Endothelial cell of umbilical vein (primary cell): ENCODE data around the gene NMRAL1. TPM values are rescaled to one million over a fixed set of nuclear protein-coding genes. Genes with fewer than 3 reads are reported as not detected.

Experiments used
- BruUV-seq: library from RNA; stranded (reverse); fragments of 400-500 nt; replicated peaks from 2 replicates; lab custom pipeline; 2021; lab: Mats Ljungman, UMichigan
- CTCF ChIA-PET: fragments of 300-600, 350-600 bp; sonication (Branson Sonifier 250); formaldehyde crosslinking; loops from one replicate; lab custom pipeline; 2021; ENCODE audit warnings: antibody characterized with exemption, inconsistent platforms; lab: Charles Lee
- POLR2A ChIA-PET: fragments of 300-600, 350-600 bp; sonication (Branson Sonifier 250); formaldehyde crosslinking; loops from one replicate; lab custom pipeline; 2021; ENCODE audit warnings: antibody characterized with exemption, inconsistent platforms; lab: Charles Lee
- DNase-seq: peaks from one replicate; pipeline ENCODE4 v3.0.0-alpha.2; 2011; ENCODE audit warnings: low read depth, low spot score
- FAIRE-seq: peaks from 2 replicates; lab custom pipeline; 2011; peaks lifted over from hg19 to GRCh38; lab: Jason Lieb, UNC
- H2AFZ ChIP-seq: 2 replicates; pipeline ENCODE4 v1.6.0; 2012; ENCODE audit warnings: low read depth, low read length, control low read depth, inconsistent platforms
- H3K27ac ChIP-seq: 2 replicates; pipeline ENCODE4 v1.5.1; 2011; ENCODE audit warnings: low read depth, mild to moderate bottlenecking, control low read depth, low read length, moderate library complexity; ENCODE audit not compliant: insufficient read depth
- H3K27me3 ChIP-seq, 2 experiments: 2 replicates each; pipeline versions ENCODE4 v1.6.0 to v1.6.1; 2011; ENCODE audit warnings: low read length in 2 of 2, mixed read lengths in 1 of 2; ENCODE audit not compliant: control insufficient read depth in 2 of 2, insufficient read depth in 2 of 2
- H3K36me3 ChIP-seq, 2 experiments: 2 replicates in 1 of 2; 3 replicates in 1 of 2; pipeline ENCODE4 v1.5.1; 2011; ENCODE audit warnings: low read length in 2 of 2, mild to moderate bottlenecking in 1 of 2, moderate library complexity in 1 of 2; ENCODE audit not compliant: control insufficient read depth in 2 of 2, insufficient read depth in 2 of 2; ENCODE audit errors: extremely low read depth in 1 of 2
- H3K4me1 ChIP-seq: 3 replicates; pipeline ENCODE4 v1.5.1; 2011; ENCODE audit warnings: mild to moderate bottlenecking, low read length; ENCODE audit not compliant: control insufficient read depth, insufficient read depth; ENCODE audit errors: extremely low read depth
- H3K4me2 ChIP-seq: 2 replicates; pipeline ENCODE4 v1.6.1; 2011; ENCODE audit warnings: low read length, control low read depth, mixed read lengths; ENCODE audit not compliant: insufficient read depth
- H3K4me3 ChIP-seq, 3 experiments: fragments of 200-600 bp in 1 of 3; sonication (generic), shearing (Covaris generic) in 1 of 3; replicated peaks in 1 of 3; 2 replicates each; pipeline ENCODE4 v1.5.1; 2011 to 2016; ENCODE audit warnings: control low read depth in 3 of 3, low read length in 3 of 3, mild to moderate bottlenecking in 2 of 3, inconsistent platforms in 1 of 3, low read depth in 1 of 3, moderate library complexity in 1 of 3; ENCODE audit not compliant: insufficient read depth in 1 of 3
- H3K79me2 ChIP-seq: 2 replicates; pipeline ENCODE4 v1.6.0; 2012; ENCODE audit warnings: low read length, inconsistent platforms; ENCODE audit not compliant: control insufficient read depth, insufficient read depth
- H3K9ac ChIP-seq: replicated peaks from 2 replicates; pipeline ENCODE3; 2011; ENCODE audit warnings: low read length, control low read depth; ENCODE audit not compliant: insufficient read depth; ENCODE audit errors: extremely low read depth
- H3K9me1 ChIP-seq: replicated peaks from 3 replicates; pipeline ENCODE4 v1.6.0; 2011; ENCODE audit warnings: mild to moderate bottlenecking, low read length; ENCODE audit not compliant: control insufficient read depth, insufficient read depth; ENCODE audit errors: extremely low read depth
- H3K9me3 ChIP-seq: replicated peaks from 2 replicates; pipeline ENCODE4 v1.5.1; 2012; ENCODE audit warnings: low read length, inconsistent platforms; ENCODE audit not compliant: control insufficient read depth, insufficient read depth
- H4K20me1 ChIP-seq: replicated peaks from 2 replicates; pipeline ENCODE3; 2011; ENCODE audit warnings: mild to moderate bottlenecking, low read length; ENCODE audit not compliant: control insufficient read depth, insufficient read depth; ENCODE audit errors: extremely low read depth
- FOS ChIP-seq: IDR thresholded peaks from 2 replicates; pipeline ENCODE4 v1.6.1; 2011; ENCODE audit warnings: mild to moderate bottlenecking, low read length, moderate library complexity, borderline replicate concordance; ENCODE audit not compliant: insufficient read depth
- GATA2 ChIP-seq: IDR thresholded peaks from 2 replicates; pipeline ENCODE4 v1.7.0; 2011; ENCODE audit warnings: low read depth, mild to moderate bottlenecking, moderate library complexity, mixed read lengths, low read length; ENCODE audit not compliant: insufficient read length, insufficient read depth
- JUN ChIP-seq: IDR thresholded peaks from 2 replicates; pipeline ENCODE4 v1.6.1; 2011; ENCODE audit warnings: borderline replicate concordance, low read depth; ENCODE audit not compliant: insufficient read length, insufficient read depth
- MYC ChIP-seq: IDR thresholded peaks from one replicate; pipeline ENCODE4 v1.6.1; 2011; ENCODE audit warnings: mild to moderate bottlenecking, low read depth, low read length
- POLR2A ChIP-seq: IDR thresholded peaks from 2 replicates; pipeline ENCODE4 v1.6.1; 2012; ENCODE audit warnings: low read depth, mild to moderate bottlenecking, control low read depth, low read length
- POLR2AphosphoS5 ChIP-seq: IDR thresholded peaks from 2 replicates; pipeline ENCODE4 v1.6.1; 2012; ENCODE audit warnings: low read depth, mild to moderate bottlenecking, control low read depth, low read length, moderate library complexity; ENCODE audit not compliant: insufficient read depth
- dilution Hi-C: fragments of 300-500 bp; cut with MboI; formaldehyde crosslinking; loops from one replicate; pipeline ENCODE4 v1.15.0; 2019; ENCODE audit warnings: low sequenced_read_pairs; ENCODE audit not compliant: extremely low pct_ligation_motif_present
- intact Hi-C: fragments of 100-400 bp; cut with micrococcal nuclease; formaldehyde crosslinking; loops from one replicate; pipeline ENCODE4 v1.10.0; 2022
- polyA plus RNA-seq, 4 experiments: library from polyadenylated mRNA; depleted of rRNA in 3 of 4; stranded (reverse) in 3 of 4; unstranded in 1 of 4; fragments of >200 nt; gene quantifications; 2 replicates each; pipeline versions ENCODE4 v1.2.1 to v1.2.3, GENCODE V29; 2011 to 2012; ENCODE audit warnings: missing spikeins in 1 of 4
- total RNA-seq: library from RNA; stranded (reverse); gene quantifications from 2 replicates; pipeline ENCODE4 v1.2.3, GENCODE V29; 2021
- TF ChIP-seq, protein P1 (sequence below): IDR thresholded peaks from 2 replicates; pipeline ENCODE4 v1.6.1; 2011; ENCODE audit not compliant: insufficient read depth, insufficient read length
- TF ChIP-seq, protein P2 (sequence below), 2 donors: IDR thresholded peaks; 1 replicate in 1 of 2; 2 replicates in 1 of 2; pipeline ENCODE4 v1.5.1; 2011; ENCODE audit warnings: low read length in 2 of 2, mild to moderate bottlenecking in 2 of 2, moderate library complexity in 2 of 2, control low read depth in 1 of 2, inconsistent platforms in 1 of 2, low read depth in 1 of 2; ENCODE audit not compliant: insufficient read depth in 1 of 2; ENCODE audit errors: extremely low read depth in 1 of 2

Gene NMRAL1
- total and polyA plus RNA-seq, 2 donors (not counting 3 experiments of a cell fraction or from before 2014, with no cell fraction given) = 48.0 to 84.4 TPM

DNA sequence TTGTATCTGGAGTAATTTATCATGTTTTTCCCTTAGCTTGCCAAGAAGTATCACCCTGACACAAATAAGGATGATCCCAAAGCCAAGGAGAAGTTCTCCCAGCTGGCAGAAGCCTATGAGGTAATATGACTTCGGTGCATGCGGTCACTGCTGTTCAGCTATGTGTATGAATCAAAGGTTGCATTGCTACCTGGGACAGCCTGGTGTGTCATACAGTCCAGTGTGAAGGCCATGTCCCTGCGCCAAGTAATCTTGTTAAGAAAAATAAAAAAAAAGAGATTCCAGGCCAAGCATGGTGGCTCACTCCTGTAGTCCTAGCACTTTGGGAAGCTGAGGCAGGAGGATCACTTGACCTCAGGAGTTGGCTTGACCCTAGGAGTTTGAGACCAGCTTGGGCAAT is 37.1 kb downstream of the NMRAL1 start:
- H3K4me2 ChIP-seq = no peak overlapping the region
- no peak for FAIRE-seq
- no peaks in the 10 kb centered on the region for H3K27me3 ChIP-seq
- no peak for TF ChIP-seq JUN
- no peak for TF ChIP-seq MYC
- no peak for TF ChIP-seq FOS
- TF ChIP-seq POLR2A = no peak
- no peak for TF ChIP-seq POLR2AphosphoS5
- TF ChIP-seq, protein P1, sequence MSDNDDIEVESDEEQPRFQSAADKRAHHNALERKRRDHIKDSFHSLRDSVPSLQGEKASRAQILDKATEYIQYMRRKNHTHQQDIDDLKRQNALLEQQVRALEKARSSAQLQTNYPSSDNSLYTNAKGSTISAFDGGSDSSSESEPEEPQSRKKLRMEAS = no peak
- no peak for TF ChIP-seq GATA2
- TF ChIP-seq, protein P2, sequence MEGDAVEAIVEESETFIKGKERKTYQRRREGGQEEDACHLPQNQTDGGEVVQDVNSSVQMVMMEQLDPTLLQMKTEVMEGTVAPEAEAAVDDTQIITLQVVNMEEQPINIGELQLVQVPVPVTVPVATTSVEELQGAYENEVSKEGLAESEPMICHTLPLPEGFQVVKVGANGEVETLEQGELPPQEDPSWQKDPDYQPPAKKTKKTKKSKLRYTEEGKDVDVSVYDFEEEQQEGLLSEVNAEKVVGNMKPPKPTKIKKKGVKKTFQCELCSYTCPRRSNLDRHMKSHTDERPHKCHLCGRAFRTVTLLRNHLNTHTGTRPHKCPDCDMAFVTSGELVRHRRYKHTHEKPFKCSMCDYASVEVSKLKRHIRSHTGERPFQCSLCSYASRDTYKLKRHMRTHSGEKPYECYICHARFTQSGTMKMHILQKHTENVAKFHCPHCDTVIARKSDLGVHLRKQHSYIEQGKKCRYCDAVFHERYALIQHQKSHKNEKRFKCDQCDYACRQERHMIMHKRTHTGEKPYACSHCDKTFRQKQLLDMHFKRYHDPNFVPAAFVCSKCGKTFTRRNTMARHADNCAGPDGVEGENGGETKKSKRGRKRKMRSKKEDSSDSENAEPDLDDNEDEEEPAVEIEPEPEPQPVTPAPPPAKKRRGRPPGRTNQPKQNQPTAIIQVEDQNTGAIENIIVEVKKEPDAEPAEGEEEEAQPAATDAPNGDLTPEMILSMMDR (IDR thresholded peaks at IDR 0.05; ENCODE audit: extremely low read depth in 1 of 2, insufficient read depth in 1 of 2, low read depth in 1 of 2, low read length in 2 of 2) = no peak
- no peak overlapping the region for H3K4me3 ChIP-seq
- H4K20me1 ChIP-seq = no peaks in the 10 kb centered on the region
- H3K36me3 ChIP-seq = peaks cover 22 to 28% of the 10 kb centered on the region in 2 experiments
- no peaks in the 10 kb centered on the region for H3K9me3 ChIP-seq
- BruUV-seq = no TSS peak
- H3K4me1 ChIP-seq = no peaks in the 10 kb centered on the region
- DNase-seq = no peak
- no peak overlapping the region for H3K9ac ChIP-seq
- no peak overlapping the region for H3K27ac ChIP-seq
- ChIA-PET POLR2A (no interaction called here), CTCF (no interaction called here)
- H3K79me2 ChIP-seq = no peaks in the 10 kb centered on the region
- dilution Hi-C loops (no loop called here), intact Hi-C loops (no loop called here)
- H3K9me1 ChIP-seq = no peaks in the 10 kb centered on the region
- no peak overlapping the region for H2AFZ ChIP-seq
